Spleen (tissue), 11 donors: Measurements from ENCODE around the gene FBXO21. TPM values are rescaled to one million over a fixed set of nuclear protein-coding genes. Genes with fewer than 3 reads are reported as not detected.

Experiments used
- DNase-seq: peaks from one replicate; pipeline ENCODE4 v3.0.0-alpha.2; 2020
- H3K27ac ChIP-seq, 8 donors: fragments of 200-600 bp; sonication (generic) in 7 of 8; 1 replicate in 4 of 8; 2 replicates in 4 of 8; pipeline versions ENCODE4 v1.5.0 to v1.8.0; 2016 to 2021; ENCODE audit warnings: inconsistent platforms in 4 of 8, mild to moderate bottlenecking in 4 of 8, moderate library complexity in 1 of 8
- H3K27me3 ChIP-seq, 7 donors: fragments of 200-600 bp; sonication (generic) in 6 of 7; replicated peaks in 1 of 7; 1 replicate in 4 of 7; 2 replicates in 3 of 7; pipeline versions ENCODE4 v1.5.0 to v1.8.0; 2016 to 2021; ENCODE audit warnings: inconsistent platforms in 3 of 7, mild to moderate bottlenecking in 1 of 7
- H3K36me3 ChIP-seq, 6 donors: fragments of 200-600 bp; sonication (generic) in 5 of 6; 1 replicate in 4 of 6; 2 replicates in 2 of 6; pipeline versions ENCODE4 v1.5.0 to v1.8.0; 2016 to 2021; ENCODE audit warnings: inconsistent platforms in 2 of 6
- H3K4me1 ChIP-seq, 6 donors: fragments of 200-600 bp; sonication (generic) in 5 of 6; 1 replicate in 3 of 6; 2 replicates in 3 of 6; pipeline versions ENCODE4 v1.5.0 to v1.8.0; 2016 to 2021; ENCODE audit warnings: inconsistent platforms in 3 of 6
- H3K4me3 ChIP-seq, 8 donors: fragments of 200-600 bp; sonication (generic) in 7 of 8; 1 replicate in 4 of 8; 2 replicates in 4 of 8; pipeline versions ENCODE4 v1.5.0 to v1.8.0; 2016 to 2021; ENCODE audit warnings: inconsistent platforms in 4 of 8, mild to moderate bottlenecking in 4 of 8, moderate library complexity in 2 of 8
- H3K9me3 ChIP-seq, 8 donors: fragments of 200-600 bp; sonication (generic) in 7 of 8; 1 replicate in 4 of 8; 2 replicates in 4 of 8; pipeline versions ENCODE4 v1.5.0 to v1.8.0; 2016 to 2021; ENCODE audit warnings: inconsistent platforms in 4 of 8
- CTCF ChIP-seq, 11 experiments: fragments of 200-600 bp in 7 of 11; fragments of 450-650 bp in 4 of 11; sonication (generic) in 4 of 11; IDR thresholded peaks in 8 of 11; conservative IDR thresholded peaks in 3 of 11; 1 replicate in 7 of 11; 2 replicates in 4 of 11; pipeline versions ENCODE4 v1.4.0 to v1.8.0; 2016 to 2021; ENCODE audit warnings: antibody characterized with exemption in 11 of 11, inconsistent platforms in 4 of 11, mild to moderate bottlenecking in 1 of 11
- POLR2A ChIP-seq, 3 donors: fragments of 450-650 bp; IDR thresholded peaks; one replicate each; pipeline ENCODE4 v1.5.1; 2017; ENCODE audit warnings: antibody characterized with exemption in 3 of 3, mild to moderate bottlenecking in 1 of 3
- POLR2AphosphoS5 ChIP-seq, 3 donors: sonication (generic); formaldehyde crosslinking; IDR thresholded peaks; one replicate each; pipeline ENCODE4 v1.5.1; 2017; ENCODE audit warnings: antibody characterized with exemption in 3 of 3
- WGBS, 5 donors: extraction: QIAGEN DNeasy Blood & Tissue Kit in 3 of 5; methylation state at CpG; one replicate each; pipeline versions ENCODE4 v1.1.5 to v1.1.7; 2013 to 2018; 5-methylcytosine and 5-hydroxymethylcytosine counted together
- intact Hi-C: fragments of 100-400 bp; cut with DNase I; formaldehyde crosslinking; loops from one replicate; pipeline ENCODE4 v1.15.0; 2023; ENCODE audit warnings: low total_unique reads
- polyA plus RNA-seq, 3 donors: library from polyadenylated mRNA; stranded (reverse); fragments of 200-250 nt; gene quantifications; one replicate each; pipeline ENCODE4 v1.2.1, GENCODE V29; 2013
- total RNA-seq, 7 donors: library from RNA; depleted of rRNA in 3 of 7; stranded (reverse); fragments of >200 nt in 3 of 7; fragmentation: NEBNext Ultra II Directional in 4 of 7; extraction: Animal tissue kit (Norgen Biotek cat#: 25700) in 4 of 7; gene quantifications; one replicate each; pipeline versions ENCODE4 v1.1.0 to v1.2.1, GENCODE V29; 2016 to 2021
- donor health status: healthy with polysubstance abuse.
- donor health status: DM: no; HTN: no; CAD: no; lungs with moderate emphysema.
- donor health status: DM: no; HTN: no; CAD: no.
- donor health status: Bipolar disorder and iron deficiency.
- donor health status: healthy.
- donor health status: DM: no; HTN: no; CAD: no.
- donor health status: DM: yes; HTN: yes; CAD: no.

Gene FBXO21
- total and polyA plus RNA-seq, 10 donors = 6.3 to 130 (median 39.2) TPM

DNA sequence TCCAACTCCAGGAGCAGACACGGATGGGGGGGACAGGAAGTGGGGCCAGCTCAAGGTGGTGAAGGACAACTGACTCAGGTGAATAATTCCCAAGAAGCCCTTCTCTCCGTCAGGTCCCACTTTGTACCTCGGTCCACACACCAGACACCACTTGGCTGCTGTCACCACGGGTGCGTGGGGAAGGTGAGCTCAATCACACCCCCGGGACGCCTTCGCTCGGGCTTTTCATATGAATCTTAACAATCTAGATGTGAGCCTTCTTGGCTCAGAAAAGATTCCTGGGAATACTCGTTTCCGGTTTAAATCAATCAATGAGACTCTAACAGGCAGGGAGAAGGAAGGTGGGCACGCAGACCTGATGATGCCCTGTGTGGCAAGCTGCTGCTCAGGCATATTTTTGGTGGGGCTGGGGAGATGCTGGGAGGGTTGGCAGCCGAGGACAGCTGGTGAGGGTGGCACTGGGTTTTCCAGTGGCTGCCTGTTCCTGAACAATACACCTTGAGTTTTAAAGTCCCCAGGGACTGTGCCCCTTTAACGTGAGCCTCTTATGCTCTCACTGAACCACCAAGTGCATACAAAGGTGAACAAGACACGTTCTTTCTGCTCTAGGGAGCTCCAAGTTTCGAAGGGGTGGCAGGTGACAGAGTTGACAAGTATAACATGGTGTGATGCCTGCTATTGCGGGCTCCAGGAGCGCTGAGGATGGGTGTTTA is 96.2 kb downstream of the FBXO21 start:
- Histone ChIP-seq H3K4me1 (peaks cover 0 to 26% (median 18%) of the 10 kb centered on the region in 6 donors), H3K4me3 (no peak overlapping the region), H3K9me3 (peaks cover 0 to 18% (median 13%) of the 10 kb centered on the region in 8 donors), H3K27me3 (peaks cover 0 to 33% (median 16%) of the 10 kb centered on the region in 7 donors), H3K27ac (no peak overlapping the region), H3K36me3 (peaks cover 0 to 8% (median 0%) of the 10 kb centered on the region in 6 donors)
- peak; percentile 20 for DNase-seq
- no peak for TF ChIP-seq CTCF (IDR thresholded peaks at IDR 0.05 in 8 of 11, conservative IDR thresholded peaks at IDR 0.05 in 3 of 11)
- TF ChIP-seq POLR2AphosphoS5 (IDR thresholded peaks at IDR 0.05) = no peak
- no peak for TF ChIP-seq POLR2A (IDR thresholded peaks at IDR 0.05)
- intact Hi-C loops = no loop called here
- WGBS, 5 donors = 70 to 80% (median 74%) methylated on average over 18 of the region's 18 CpGs

- 80 to 94% (median 90%) methylated on average over 11 of the region's 11 CpGs for WGBS, 5 donors
- H3K4me1 ChIP-seq = peaks cover 0 to 19% (median 12%) of the 10 kb centered on the region in 6 donors
- peaks cover 0 to 8% (median 0%) of the 10 kb centered on the region in 6 donors for H3K36me3 ChIP-seq
- H3K4me3 ChIP-seq = no peak overlapping the region
- H3K27ac ChIP-seq = no peak overlapping the region
- H3K27me3 ChIP-seq = peaks cover 0 to 27% (median 9%) of the 10 kb centered on the region in 7 donors
- DNase-seq = peak; percentile 43
- intact Hi-C loops = no loop called here
- H3K9me3 ChIP-seq = peaks cover 0 to 23% (median 16%) of the 10 kb centered on the region in 8 donors
- TF ChIP-seq POLR2A (IDR thresholded peaks at IDR 0.05) = no peak
- no peak for TF ChIP-seq CTCF (IDR thresholded peaks at IDR 0.05 in 8 of 11, conservative IDR thresholded peaks at IDR 0.05 in 3 of 11)
- TF ChIP-seq POLR2AphosphoS5 (IDR thresholded peaks at IDR 0.05) = no peak
These were observed 96.8 kb downstream of the FBXO21 start for GRCh38 chr12:117093431-117093830.

- TF ChIP-seq POLR2A (IDR thresholded peaks at IDR 0.05) (no peak), POLR2AphosphoS5 (IDR thresholded peaks at IDR 0.05) (no peak), CTCF (IDR thresholded peaks at IDR 0.05 in 8 of 11, conservative IDR thresholded peaks at IDR 0.05 in 3 of 11) (no peak)
- intact Hi-C loops = no loop called here
- 88 to 93% (median 90%) methylated on average over 7 of the region's 7 CpGs for WGBS, 5 donors
These were observed 97.4 kb downstream of the FBXO21 start for GRCh38 chr12:117092886-117093285.

GRCh38 chr12:117092511-117092780 is 97.8 kb downstream of the FBXO21 start:
- 88 to 100% (median 92%) methylated on average over 1 to 2 of the region's 2 CpGs for WGBS, 5 donors
- TF ChIP-seq POLR2A (IDR thresholded peaks at IDR 0.05) (no peak), CTCF (IDR thresholded peaks at IDR 0.05 in 8 of 11, conservative IDR thresholded peaks at IDR 0.05 in 3 of 11) (no peak), POLR2AphosphoS5 (IDR thresholded peaks at IDR 0.05) (no peak)
- intact Hi-C loops = no loop called here
- Histone ChIP-seq H3K4me1 (peaks cover 0 to 9% (median 2%) of the 10 kb centered on the region in 6 donors), H3K27ac (no peak overlapping the region), H3K36me3 (peaks cover 0 to 8% (median 0%) of the 10 kb centered on the region in 6 donors), H3K9me3 (peaks cover 0 to 23% (median 16%) of the 10 kb centered on the region in 8 donors), H3K27me3 (peaks cover 0 to 17% (median 4%) of the 10 kb centered on the region in 7 donors), H3K4me3 (no peak overlapping the region)
- peak; percentile 58 for DNase-seq

More at GRCh38 chr12:117092886-117093285, 97.4 kb downstream of the FBXO21 start:
- Histone ChIP-seq H3K27ac (no peak overlapping the region), H3K36me3 (peaks cover 0 to 8% (median 0%) of the 10 kb centered on the region in 6 donors), H3K9me3 (peaks cover 0 to 23% (median 16%) of the 10 kb centered on the region in 8 donors), H3K4me3 (no peak overlapping the region), H3K4me1 (peaks cover 0 to 14% (median 6%) of the 10 kb centered on the region in 6 donors), H3K27me3 (peaks cover 0 to 21% (median 4%) of the 10 kb centered on the region in 7 donors)
- DNase-seq = peak; percentile 48
